ENCODE measurements around the gene BTBD2. TPM values are rescaled to one million over a fixed set of nuclear protein-coding genes. Genes with fewer than 3 reads are reported as not detected.

BTBD2 gene
- total and polyA plus RNA-seq, 9 donors, result 14.4 to 131 (median 88.0) TPM

DNA sequence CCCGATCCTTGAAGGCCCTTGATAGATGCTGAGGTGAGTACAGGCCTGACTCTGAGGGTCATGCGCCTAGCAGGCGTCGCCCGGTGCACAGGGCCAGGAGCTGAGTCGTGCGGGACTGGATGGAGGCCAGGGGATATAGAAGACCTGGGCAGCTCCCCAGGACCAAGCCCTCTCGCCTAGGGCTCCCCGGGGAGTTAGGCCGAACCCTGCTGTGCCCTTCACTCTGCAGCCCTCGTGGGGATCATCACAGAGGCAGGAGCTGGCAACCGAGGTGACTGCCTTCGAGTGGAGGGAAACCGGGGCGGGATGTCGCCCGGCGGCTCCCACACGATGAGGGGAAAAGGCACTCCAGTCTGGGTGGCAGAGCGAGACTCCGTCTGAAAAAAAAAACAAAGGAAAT, 62.9 kb downstream of the BTBD2 start:
- Histone ChIP-seq H3K36me3 (no peaks in the 10 kb centered on the region), H3K4me1 (ENCODE audit: insufficient read depth) (peaks cover 4% of the 10 kb centered on the region), H3K27me3 (no peaks in the 10 kb centered on the region), H3K4me3 (no peak overlapping the region), H3K27ac (no peak overlapping the region), H3K9me3 (no peaks in the 10 kb centered on the region)
- intact Hi-C loops (cut with DNase I), result loop anchor here in 1 of 4 donors (5.0 kb wide), 1 partner anchor 275 kb away; no protein-coding TSS in a partner anchor
- 75 to 83% (median 78%) methylated on average over 21 of the region's 21 CpGs for WGBS, 3 donors
- DNase-seq, result no peak
- no peak for TF ChIP-seq POLR2A (IDR thresholded peaks at IDR 0.05)
- no peak for TF ChIP-seq EP300 (IDR thresholded peaks at IDR 0.05)
- TF ChIP-seq, protein P1, sequence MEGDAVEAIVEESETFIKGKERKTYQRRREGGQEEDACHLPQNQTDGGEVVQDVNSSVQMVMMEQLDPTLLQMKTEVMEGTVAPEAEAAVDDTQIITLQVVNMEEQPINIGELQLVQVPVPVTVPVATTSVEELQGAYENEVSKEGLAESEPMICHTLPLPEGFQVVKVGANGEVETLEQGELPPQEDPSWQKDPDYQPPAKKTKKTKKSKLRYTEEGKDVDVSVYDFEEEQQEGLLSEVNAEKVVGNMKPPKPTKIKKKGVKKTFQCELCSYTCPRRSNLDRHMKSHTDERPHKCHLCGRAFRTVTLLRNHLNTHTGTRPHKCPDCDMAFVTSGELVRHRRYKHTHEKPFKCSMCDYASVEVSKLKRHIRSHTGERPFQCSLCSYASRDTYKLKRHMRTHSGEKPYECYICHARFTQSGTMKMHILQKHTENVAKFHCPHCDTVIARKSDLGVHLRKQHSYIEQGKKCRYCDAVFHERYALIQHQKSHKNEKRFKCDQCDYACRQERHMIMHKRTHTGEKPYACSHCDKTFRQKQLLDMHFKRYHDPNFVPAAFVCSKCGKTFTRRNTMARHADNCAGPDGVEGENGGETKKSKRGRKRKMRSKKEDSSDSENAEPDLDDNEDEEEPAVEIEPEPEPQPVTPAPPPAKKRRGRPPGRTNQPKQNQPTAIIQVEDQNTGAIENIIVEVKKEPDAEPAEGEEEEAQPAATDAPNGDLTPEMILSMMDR (IDR thresholded peaks at IDR 0.05), result no peak

DNA sequence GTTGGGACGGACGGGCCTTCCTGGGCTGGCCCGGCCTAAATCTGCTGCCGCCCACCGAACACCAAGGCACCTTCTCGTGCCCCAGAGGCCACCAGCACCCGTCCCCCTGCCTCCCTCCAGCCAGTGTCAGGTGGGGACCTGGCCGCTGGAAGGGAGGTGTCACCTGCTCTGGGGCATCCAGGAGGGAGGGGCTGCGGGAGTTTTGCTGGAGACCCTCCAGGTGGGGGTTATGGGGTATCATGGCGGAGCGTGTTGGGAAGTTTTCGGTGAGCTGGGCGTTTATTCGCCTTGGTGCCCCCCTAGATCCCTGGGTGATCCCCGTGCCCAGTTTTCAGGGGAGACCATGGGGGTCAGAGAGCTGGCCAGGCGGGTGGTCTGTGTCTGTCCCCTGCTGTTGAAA, 64.9 kb downstream of the BTBD2 start:
- DNase-seq, result no peak
- H3K36me3 ChIP-seq, result no peaks in the 10 kb centered on the region
- intact Hi-C loops (cut with DNase I), result loop anchor here in 1 of 4 donors (5.0 kb wide), 1 partner anchor 273 kb away; no protein-coding TSS in a partner anchor
- no peak overlapping the region for H3K4me3 ChIP-seq
- no peaks in the 10 kb centered on the region for H3K27me3 ChIP-seq
- H3K27ac ChIP-seq, result no peak overlapping the region
- TF ChIP-seq POLR2A (IDR thresholded peaks at IDR 0.05) (no peak), EP300 (IDR thresholded peaks at IDR 0.05) (no peak)
- TF ChIP-seq, protein P1 (IDR thresholded peaks at IDR 0.05), result no peak
- H3K4me1 ChIP-seq (ENCODE audit: insufficient read depth), result peaks cover 2% of the 10 kb centered on the region
- 95 to 98% (median 96%) methylated on average over 16 of the region's 16 CpGs for WGBS, 3 donors
- H3K9me3 ChIP-seq, result no peaks in the 10 kb centered on the region

DNA sequence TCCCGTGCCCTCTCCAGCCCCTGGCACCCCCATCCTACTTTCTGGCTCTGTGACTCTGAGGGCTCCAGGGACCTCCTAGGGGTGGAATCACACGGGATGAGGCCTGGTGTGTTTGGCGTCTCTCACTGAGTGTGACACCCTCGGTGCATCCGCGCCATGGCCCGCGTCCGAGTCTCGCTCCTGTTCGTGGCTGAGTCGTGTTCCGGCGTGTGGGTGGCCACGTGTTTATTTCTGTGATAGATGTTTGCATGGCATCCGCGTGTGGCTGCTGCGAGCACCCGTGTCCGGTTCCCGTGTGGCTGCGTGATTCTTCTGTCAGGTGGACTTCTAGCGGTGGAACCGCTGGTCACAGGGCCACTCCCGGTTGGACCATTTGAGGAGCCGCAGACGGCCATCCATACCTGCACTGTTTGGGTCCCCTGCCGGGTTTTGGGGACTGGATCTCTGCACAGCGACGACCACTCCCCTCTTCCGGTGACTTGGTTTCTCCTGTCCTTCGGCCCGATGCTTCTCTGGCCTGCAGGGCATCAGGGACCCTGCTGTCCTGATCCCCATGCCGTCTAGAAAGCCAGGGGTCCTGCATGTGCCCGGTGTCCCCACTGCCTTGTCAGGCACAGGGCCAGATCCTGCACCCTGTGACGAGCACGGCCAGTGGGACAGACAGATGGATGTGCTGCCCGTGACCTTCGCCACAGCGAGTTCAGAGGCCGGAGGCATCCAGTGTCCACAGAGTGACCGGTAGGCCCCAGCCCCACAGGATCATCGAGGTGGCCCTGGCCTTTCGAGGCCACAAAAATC, 66.0 kb downstream of the BTBD2 start:
- TF ChIP-seq, protein P1 (IDR thresholded peaks at IDR 0.05), result no peak
- TF ChIP-seq EP300 (IDR thresholded peaks at IDR 0.05), result no peak
- no peak for TF ChIP-seq POLR2A (IDR thresholded peaks at IDR 0.05)
- Histone ChIP-seq H3K27ac (no peak overlapping the region), H3K36me3 (no peaks in the 10 kb centered on the region), H3K4me1 (ENCODE audit: insufficient read depth) (peaks cover 1% of the 10 kb centered on the region), H3K4me3 (no peak overlapping the region), H3K9me3 (no peaks in the 10 kb centered on the region), H3K27me3 (no peaks in the 10 kb centered on the region)
- intact Hi-C loops (cut with DNase I), result loop anchor here in 1 of 4 donors (5.0 kb wide), 1 partner anchor 272 kb away; no protein-coding TSS in a partner anchor
- no peak for DNase-seq
- 92 to 94% (median 93%) methylated on average over 44 of the region's 44 CpGs for WGBS, 3 donors

DNA sequence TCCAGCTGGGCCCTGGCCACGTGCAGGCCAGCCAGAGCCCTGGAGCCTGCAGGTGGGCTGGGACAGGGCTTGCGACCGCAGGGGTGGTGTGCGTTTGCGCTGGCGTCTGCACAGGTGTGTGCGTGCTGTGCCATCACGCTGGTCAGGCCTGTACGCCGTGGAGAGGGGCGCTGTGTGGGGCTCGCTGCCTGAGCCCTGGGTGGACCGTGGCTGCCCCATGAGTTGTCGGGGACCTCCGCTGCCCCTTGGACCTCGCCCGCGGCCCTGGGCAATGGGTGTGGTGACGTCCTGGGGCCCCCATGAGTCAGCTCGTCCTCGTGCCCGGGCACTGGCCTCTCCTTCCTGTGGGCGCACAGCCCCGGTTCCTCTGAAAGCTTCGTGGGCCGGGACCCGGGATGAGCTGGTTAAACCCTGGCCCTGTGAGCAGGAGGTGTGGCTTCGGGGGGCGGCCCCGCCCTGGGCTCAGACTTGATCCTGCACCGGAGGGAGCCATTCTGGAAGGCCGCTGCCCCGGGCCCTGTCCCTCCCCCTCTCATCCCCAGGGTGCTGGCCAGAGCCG, 67.8 kb downstream of the BTBD2 start:
- Histone ChIP-seq H3K27ac (no peak overlapping the region), H3K4me1 (ENCODE audit: insufficient read depth) (peaks cover 10% of the 10 kb centered on the region), H3K27me3 (no peaks in the 10 kb centered on the region), H3K9me3 (no peaks in the 10 kb centered on the region), H3K4me3 (no peak overlapping the region), H3K36me3 (no peaks in the 10 kb centered on the region)
- TF ChIP-seq EP300 (IDR thresholded peaks at IDR 0.05), result no peak
- TF ChIP-seq, protein P1 (IDR thresholded peaks at IDR 0.05), result no peak
- TF ChIP-seq POLR2A (IDR thresholded peaks at IDR 0.05), result no peak
- 88 to 90% (median 88%) methylated on average over 30 to 34 of the region's 34 CpGs for WGBS, 3 donors
- intact Hi-C loops (cut with DNase I), result no loop called here
- DNase-seq, result peak in 1 of 5 donors; percentile 9
